Activated CD8-positive, alpha-beta T cell treated with anti-CD3 and anti-CD28 coated beads for 36 hours (primary cell): ENCODE results near the gene CEP95. TPM values are rescaled to one million over a fixed set of nuclear protein-coding genes. Genes with fewer than 3 reads are reported as not detected.

Source experiments
- ATAC-seq: fragments of 200-7000 bp; cut with Tn5 transposase; one replicate; pipeline ENCODE4 v1.10.0; 2021; ENCODE audit warnings: mild to moderate bottlenecking, moderate library complexity
- CTCF ChIA-PET: fragments of 350-600 bp; sonication (Branson Sonifier 250); formaldehyde crosslinking; loops from one replicate; lab custom pipeline; 2021; ENCODE audit warnings: antibody characterized with exemption; lab: Charles Lee
- POLR2A ChIA-PET: fragments of 350-600 bp; sonication (Branson Sonifier 250); formaldehyde crosslinking; loops from one replicate; lab custom pipeline; 2021; ENCODE audit warnings: antibody characterized with exemption; lab: Charles Lee
- DNase-seq: peaks from one replicate; pipeline ENCODE4 v3.0.0-alpha.2; 2020
- H3K27ac Mint-ChIP-seq: one replicate; pipeline ENCODE4 v1.8.0; 2021; ENCODE audit warnings: mild to moderate bottlenecking, mixed read lengths
- H3K27me3 Mint-ChIP-seq: one replicate; pipeline ENCODE4 v1.8.0; 2021; ENCODE audit warnings: mixed read lengths
- H3K36me3 Mint-ChIP-seq: one replicate; pipeline ENCODE4 v1.8.0; 2021; ENCODE audit warnings: low read depth, mixed read lengths
- H3K4me1 Mint-ChIP-seq: one replicate; pipeline ENCODE4 v1.8.0; 2021; ENCODE audit warnings: low read depth, mixed read lengths
- H3K4me3 Mint-ChIP-seq: one replicate; pipeline ENCODE4 v1.8.0; 2021; ENCODE audit warnings: mild to moderate bottlenecking, moderate library complexity, mixed read lengths
- H3K9me3 Mint-ChIP-seq: one replicate; pipeline ENCODE4 v1.8.0; 2021; ENCODE audit warnings: mixed read lengths
- intact Hi-C: fragments of 100-400 bp; cut with micrococcal nuclease; formaldehyde crosslinking; loops from one replicate; pipeline ENCODE4 v1.10.0; 2022
- total RNA-seq, 2 experiments: library from RNA; stranded (reverse); gene quantifications; one replicate each; pipeline ENCODE4 v1.2.3, GENCODE V29; 2021
- TF ChIP-seq, protein P1 (sequence below): fragments of 200-600 bp; IDR thresholded peaks from one replicate; pipeline ENCODE4 v1.8.0; 2022; ENCODE audit warnings: antibody characterized with exemption, mild to moderate bottlenecking

CEP95 gene
- total RNA-seq, 2 experiments from 2014 or later = 45.2 to 45.7 TPM

DNA sequence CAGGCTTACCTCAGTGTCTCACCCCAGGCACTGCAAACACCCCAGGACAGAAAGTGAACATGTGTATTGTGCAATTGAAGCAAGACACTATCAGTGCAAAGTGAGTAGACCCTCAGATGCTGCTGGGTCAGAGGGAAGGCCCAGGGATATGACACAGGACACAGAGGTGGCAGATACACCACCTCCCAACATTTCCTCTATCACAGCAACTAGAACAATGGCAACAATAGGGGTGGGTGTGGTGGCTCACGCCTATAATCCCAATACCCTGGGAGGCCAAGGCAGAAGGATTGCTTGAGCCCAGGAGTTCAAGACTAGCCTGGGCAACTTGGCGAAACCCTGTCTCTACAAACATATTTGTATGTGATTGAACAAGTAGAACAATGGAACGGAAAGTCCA, 35.3 kb upstream of the CEP95 start:
- ATAC-seq (no peak), DNase-seq (no peak)
- Mint-ChIP-seq H3K4me1 (no peaks in the 10 kb centered on the region), H3K36me3 (no peaks in the 10 kb centered on the region), H3K9me3 (no peaks in the 10 kb centered on the region), H3K4me3 (no peak overlapping the region), H3K27me3 (no peaks in the 10 kb centered on the region), H3K27ac (no peak overlapping the region)
- intact Hi-C loops = no loop called here
- ChIA-PET POLR2A (no interaction called here), CTCF (interaction anchor here (1.2 kb wide), 1 partner anchor 50 kb away, joined by 3 read pairs; no protein-coding TSS in a partner anchor)
- TF ChIP-seq, protein P1, sequence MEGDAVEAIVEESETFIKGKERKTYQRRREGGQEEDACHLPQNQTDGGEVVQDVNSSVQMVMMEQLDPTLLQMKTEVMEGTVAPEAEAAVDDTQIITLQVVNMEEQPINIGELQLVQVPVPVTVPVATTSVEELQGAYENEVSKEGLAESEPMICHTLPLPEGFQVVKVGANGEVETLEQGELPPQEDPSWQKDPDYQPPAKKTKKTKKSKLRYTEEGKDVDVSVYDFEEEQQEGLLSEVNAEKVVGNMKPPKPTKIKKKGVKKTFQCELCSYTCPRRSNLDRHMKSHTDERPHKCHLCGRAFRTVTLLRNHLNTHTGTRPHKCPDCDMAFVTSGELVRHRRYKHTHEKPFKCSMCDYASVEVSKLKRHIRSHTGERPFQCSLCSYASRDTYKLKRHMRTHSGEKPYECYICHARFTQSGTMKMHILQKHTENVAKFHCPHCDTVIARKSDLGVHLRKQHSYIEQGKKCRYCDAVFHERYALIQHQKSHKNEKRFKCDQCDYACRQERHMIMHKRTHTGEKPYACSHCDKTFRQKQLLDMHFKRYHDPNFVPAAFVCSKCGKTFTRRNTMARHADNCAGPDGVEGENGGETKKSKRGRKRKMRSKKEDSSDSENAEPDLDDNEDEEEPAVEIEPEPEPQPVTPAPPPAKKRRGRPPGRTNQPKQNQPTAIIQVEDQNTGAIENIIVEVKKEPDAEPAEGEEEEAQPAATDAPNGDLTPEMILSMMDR = no peak

DNA sequence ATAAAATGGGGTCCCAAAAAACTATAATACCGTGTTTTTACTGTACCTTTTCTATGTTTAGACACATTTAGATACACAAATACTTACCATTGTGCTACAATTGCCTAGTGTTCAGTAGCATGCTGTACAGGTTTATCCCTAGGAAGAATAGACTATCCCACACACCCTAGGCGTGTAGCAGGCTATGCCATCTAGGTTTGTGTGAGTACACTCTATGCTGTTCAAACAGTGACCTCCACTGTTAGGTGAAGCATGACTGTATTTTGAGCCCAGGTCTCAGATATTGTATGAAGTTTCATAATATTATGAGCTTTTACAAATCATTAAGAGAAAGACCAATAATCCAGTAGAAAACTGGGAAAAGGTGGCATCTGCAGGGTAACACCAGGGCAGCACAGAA, 34.2 kb upstream of the CEP95 start:
- DNase-seq (no peak), ATAC-seq (no peak)
- Mint-ChIP-seq H3K27me3 (no peaks in the 10 kb centered on the region), H3K9me3 (no peaks in the 10 kb centered on the region), H3K27ac (no peak overlapping the region), H3K4me3 (no peak overlapping the region), H3K36me3 (peaks cover 3% of the 10 kb centered on the region), H3K4me1 (no peaks in the 10 kb centered on the region)
- TF ChIP-seq, protein P1 = no peak
- ChIA-PET POLR2A (no interaction called here), CTCF (interaction anchor here (1.2 kb wide), 1 partner anchor 51 kb away, joined by 3 read pairs; no protein-coding TSS in a partner anchor)
- intact Hi-C loops = no loop called here

DNA sequence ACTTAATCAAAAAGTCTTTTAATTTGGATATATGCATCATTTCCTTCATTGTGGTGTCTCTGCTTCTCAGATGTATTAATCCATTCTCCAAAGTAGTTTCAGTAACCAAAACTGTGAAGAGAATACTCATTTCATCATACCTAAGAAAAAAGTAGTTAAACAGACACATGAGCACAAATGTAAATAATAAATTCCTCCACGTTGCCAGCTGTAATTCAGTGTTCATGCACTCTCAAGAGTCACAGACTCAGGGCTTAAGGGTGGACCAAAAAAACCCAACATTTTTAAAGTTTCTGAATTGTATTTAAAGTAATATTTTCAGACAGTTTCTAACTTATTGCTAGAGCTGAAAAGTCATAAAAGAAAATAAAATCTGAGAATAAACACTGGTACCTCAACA, 28.9 kb upstream of the CEP95 start:
- Mint-ChIP-seq H3K4me1 (no peaks in the 10 kb centered on the region), H3K27me3 (no peaks in the 10 kb centered on the region), H3K4me3 (no peak overlapping the region), H3K36me3 (peaks cover 11% of the 10 kb centered on the region), H3K27ac (no peak overlapping the region), H3K9me3 (no peaks in the 10 kb centered on the region)
- POLR2A ChIA-PET = interaction anchor here (0.7 to 1.1 kb wide), 4 partner anchors 8 to 29 kb away, joined by 3 to 4 read pairs (median 4); partner anchors contain the start of genes CEP95 and DDX5
- TF ChIP-seq, protein P1 = no peak
- CTCF ChIA-PET = interaction anchor here (1.7 to 6.5 kb wide), 3 partner anchors 11 to 58 kb away, joined by 4 to 41 read pairs (median 34); no protein-coding TSS in a partner anchor
- ATAC-seq (no peak), DNase-seq (no peak)
- intact Hi-C loops = no loop called here

DNA sequence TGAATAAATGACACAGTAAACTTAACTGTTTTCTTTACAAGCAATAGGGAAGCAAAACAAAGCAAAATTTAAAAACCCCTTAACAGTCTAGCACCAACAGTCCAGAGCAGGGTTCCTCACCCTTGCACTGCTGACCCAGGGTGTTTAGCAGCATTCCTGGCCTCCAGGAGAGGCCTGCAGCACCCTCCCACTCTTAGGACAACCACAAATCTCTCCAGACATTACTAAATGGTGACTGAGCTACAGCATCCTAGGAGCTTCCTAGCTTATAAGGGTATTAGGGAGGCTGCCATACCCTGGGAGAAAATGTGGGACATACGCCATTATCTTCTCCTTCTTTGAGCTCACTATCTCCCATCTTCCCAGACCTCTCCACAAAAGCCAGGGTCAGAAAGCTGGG, 25.8 kb upstream of the CEP95 start:
- intact Hi-C loops = no loop called here
- POLR2A ChIA-PET = interaction anchor here (0.6 to 1.3 kb wide), 3 partner anchors 12 to 203 kb away, joined by 3 read pairs; no protein-coding TSS in a partner anchor
- no peak for DNase-seq
- no peak overlapping the region for H3K4me3 Mint-ChIP-seq
- H3K9me3 Mint-ChIP-seq = no peaks in the 10 kb centered on the region
- no peak for ATAC-seq
- CTCF ChIA-PET = interaction anchor here (0.9 to 6.5 kb wide), 5 partner anchors 11 to 64 kb away, joined by 3 to 41 read pairs (median 3); no protein-coding TSS in a partner anchor
- no peak overlapping the region for H3K27ac Mint-ChIP-seq
- H3K27me3 Mint-ChIP-seq = no peaks in the 10 kb centered on the region
- H3K36me3 Mint-ChIP-seq = peaks cover 32% of the 10 kb centered on the region
- TF ChIP-seq, protein P1 = no peak
- peaks cover 3% of the 10 kb centered on the region for H3K4me1 Mint-ChIP-seq

DNA sequence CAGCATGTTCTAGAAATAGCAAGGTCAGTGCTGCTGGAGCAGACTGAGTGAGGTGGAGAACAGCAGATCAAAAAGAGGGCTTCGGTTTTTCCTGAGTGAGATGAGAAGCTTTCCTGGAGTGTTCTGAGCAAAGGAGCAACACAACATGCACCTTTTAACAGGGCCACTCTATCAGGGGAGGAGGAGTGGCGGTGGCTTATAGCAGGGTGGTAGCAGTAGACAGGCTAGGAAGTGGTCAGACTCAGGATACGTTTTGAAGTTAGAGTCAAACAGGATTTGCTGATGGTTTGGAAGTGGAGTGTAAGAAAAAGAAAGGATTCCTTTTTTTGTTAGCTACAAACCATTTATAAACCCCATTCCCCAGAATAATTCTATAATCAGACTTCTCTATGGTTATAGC, 22.4 kb upstream of the CEP95 start:
- POLR2A ChIA-PET = interaction anchor here (1.3 to 2.4 kb wide), 4 partner anchors 13 to 22 kb away, joined by 4 to 20 read pairs (median 6); partner anchors contain the start of genes CEP95, DDX5 and POLG2
- H3K4me1 Mint-ChIP-seq = peaks cover 5% of the 10 kb centered on the region
- CTCF ChIA-PET = interaction anchor here (1.0 to 3.2 kb wide), 3 partner anchors 65 to 193 kb away, joined by 3 to 17 read pairs (median 3); no protein-coding TSS in a partner anchor
- TF ChIP-seq, protein P1 = no peak
- H3K36me3 Mint-ChIP-seq = peaks cover 42% of the 10 kb centered on the region
- DNase-seq (no peak), ATAC-seq (no peak)
- H3K4me3 Mint-ChIP-seq = no peak overlapping the region
- H3K9me3 Mint-ChIP-seq = no peaks in the 10 kb centered on the region
- H3K27ac Mint-ChIP-seq = no peak overlapping the region
- intact Hi-C loops = no loop called here
- no peaks in the 10 kb centered on the region for H3K27me3 Mint-ChIP-seq
